GM12864 (cell line): ENCODE results near the gene FDPS.
A peak's percentile ranks its signal among the peaks of the same experiment; 100 is the strongest.

ENCODE experiments used
- DNase-seq: peaks from one replicate; pipeline ENCODE4 v3.0.0-alpha.2; 2011; ENCODE audit warnings: low read depth
- H3K4me3 ChIP-seq: 2 replicates; pipeline ENCODE4 v1.5.1; 2011; ENCODE audit warnings: mild to moderate bottlenecking, low read depth, low read length, control low read depth
- TF ChIP-seq, protein P1 (sequence below): IDR thresholded peaks from 2 replicates; pipeline ENCODE4 v1.5.1; 2011; ENCODE audit warnings: low read depth, mild to moderate bottlenecking, moderate library complexity, low read length, control low read depth, inconsistent platforms; ENCODE audit errors: missing control alignments

FDPS gene

DNA sequence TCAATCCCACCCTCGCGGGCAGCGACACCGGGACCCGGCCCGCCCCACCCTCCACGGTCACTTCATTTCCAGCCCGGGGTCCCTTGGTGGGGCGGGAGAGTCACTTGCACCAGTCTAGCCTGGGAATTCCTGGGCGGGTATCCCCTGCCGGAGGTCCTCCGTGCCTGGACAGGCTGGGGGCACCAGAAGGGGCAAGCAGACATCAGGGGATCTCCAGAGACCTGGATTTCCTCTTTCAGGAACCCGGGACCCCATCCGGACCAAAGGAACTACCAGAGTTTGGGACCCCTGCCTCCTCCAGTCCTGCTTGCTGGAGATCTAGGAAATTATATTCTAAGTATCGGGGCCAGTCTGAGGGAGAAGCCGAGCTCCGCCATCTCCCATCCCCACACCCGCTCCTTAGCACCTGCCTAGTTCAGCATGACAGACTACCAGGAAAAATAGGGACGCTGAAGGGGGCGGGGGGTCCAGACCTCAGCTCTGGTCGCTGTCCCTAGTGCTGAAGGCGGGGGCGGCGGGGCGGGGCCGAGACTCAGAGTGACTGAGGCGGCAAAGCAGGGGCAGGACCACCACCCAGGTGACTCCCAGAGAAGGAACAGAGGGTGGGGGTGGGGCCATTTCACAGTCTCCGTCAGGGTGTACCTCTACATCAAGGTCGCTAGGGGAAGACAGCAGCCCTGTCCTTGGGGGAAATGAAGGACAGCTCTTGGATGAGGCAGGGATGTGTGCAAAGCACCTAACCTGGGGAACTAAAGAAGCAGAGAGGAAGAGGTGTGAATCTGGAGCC is 30.6 kb upstream of the FDPS start:
- no peak for DNase-seq
- TF ChIP-seq, protein P1, sequence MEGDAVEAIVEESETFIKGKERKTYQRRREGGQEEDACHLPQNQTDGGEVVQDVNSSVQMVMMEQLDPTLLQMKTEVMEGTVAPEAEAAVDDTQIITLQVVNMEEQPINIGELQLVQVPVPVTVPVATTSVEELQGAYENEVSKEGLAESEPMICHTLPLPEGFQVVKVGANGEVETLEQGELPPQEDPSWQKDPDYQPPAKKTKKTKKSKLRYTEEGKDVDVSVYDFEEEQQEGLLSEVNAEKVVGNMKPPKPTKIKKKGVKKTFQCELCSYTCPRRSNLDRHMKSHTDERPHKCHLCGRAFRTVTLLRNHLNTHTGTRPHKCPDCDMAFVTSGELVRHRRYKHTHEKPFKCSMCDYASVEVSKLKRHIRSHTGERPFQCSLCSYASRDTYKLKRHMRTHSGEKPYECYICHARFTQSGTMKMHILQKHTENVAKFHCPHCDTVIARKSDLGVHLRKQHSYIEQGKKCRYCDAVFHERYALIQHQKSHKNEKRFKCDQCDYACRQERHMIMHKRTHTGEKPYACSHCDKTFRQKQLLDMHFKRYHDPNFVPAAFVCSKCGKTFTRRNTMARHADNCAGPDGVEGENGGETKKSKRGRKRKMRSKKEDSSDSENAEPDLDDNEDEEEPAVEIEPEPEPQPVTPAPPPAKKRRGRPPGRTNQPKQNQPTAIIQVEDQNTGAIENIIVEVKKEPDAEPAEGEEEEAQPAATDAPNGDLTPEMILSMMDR, result peak; percentile 67

DNA sequence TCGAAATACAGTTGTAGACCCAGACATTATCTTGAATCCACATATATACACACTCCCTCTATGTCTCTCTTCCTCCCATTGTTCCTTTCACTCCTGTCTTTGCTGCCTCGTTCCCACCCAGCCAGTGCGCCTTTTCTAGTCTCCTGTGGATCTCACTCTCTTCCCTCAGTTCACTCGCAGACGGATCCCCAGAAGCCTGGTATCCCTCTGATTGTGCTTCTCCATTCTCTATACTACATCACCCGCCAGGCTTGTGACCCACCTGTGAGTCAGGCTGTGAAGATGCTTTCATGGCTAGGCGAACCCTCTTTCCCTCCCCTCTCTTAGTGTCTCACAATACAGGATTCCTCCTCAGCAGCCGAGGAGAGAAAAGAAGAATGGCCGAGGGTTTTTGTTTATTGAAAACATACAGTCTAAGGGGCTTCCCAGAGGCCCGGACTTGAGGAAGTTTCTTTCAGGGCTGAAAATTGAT is 29.9 kb upstream of the FDPS start:
- no peak for DNase-seq
- H3K4me3 ChIP-seq, result no peak overlapping the region
- TF ChIP-seq, protein P1, result no peak

More for the DNA sequence above, 30.6 kb upstream of the FDPS start:
- peak overlapping the region; percentile 69 for H3K4me3 ChIP-seq

DNA sequence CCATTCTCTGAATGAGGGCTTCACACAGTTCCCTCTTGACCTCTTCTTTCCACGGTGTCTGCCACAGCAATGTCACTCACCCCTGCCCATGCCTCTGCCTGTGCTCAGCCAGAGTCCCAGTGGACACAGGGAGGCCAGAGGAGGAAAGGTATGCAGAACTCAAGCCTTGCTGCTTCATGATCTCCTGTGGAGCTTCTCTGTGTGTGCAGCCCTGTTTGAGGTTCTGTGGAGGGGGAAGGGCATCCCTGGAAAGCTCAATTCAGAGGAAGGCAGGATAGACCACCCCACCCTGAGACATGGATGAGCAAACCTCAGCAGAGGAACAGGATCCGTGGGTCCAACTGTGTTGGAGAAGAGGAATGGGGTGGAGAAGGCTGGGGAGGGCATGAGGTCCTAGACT is 29.4 kb upstream of the FDPS start:
- no peak for DNase-seq
- no peak overlapping the region for H3K4me3 ChIP-seq
- TF ChIP-seq, protein P1, result no peak

DNA sequence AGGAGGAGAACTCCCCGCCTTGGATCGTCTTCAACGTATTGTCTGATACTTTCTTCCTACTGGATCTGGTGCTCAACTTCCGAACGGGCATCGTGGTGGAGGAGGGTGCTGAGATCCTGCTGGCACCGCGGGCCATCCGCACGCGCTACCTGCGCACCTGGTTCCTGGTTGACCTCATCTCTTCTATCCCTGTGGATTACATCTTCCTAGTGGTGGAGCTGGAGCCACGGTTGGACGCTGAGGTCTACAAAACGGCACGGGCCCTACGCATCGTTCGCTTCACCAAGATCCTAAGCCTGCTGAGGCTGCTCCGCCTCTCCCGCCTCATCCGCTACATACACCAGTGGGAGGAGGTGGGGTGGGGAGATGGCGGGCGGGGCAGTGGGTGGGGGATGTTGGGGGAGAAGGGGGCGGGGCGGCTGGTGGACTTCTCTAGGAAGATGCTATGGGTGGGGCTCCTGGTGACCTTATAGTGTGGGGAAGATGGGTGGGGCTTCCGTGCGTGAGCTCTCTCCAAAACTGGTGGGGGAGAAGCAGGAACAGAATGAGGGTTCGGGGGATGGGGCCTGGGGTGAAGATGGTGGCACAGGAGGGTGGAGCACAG is 26.1 kb upstream of the FDPS start:
- H3K4me3 ChIP-seq, result no peak overlapping the region
- no peak for DNase-seq
- TF ChIP-seq, protein P1, result no peak

DNA sequence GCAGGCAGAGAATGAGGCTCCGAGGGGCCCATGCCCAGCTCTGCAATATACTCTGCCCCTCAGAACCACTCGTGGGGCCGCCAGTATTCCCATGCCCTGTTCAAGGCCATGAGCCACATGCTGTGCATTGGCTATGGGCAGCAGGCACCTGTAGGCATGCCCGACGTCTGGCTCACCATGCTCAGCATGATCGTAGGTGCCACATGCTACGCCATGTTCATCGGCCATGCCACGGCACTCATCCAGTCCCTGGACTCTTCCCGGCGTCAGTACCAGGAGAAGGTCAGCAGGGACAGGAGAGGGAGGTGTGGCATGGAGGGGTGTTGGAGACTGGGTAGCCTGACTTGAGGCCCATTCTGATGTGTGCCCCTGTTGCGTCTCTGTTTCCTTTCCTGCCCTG is 24.2 kb upstream of the FDPS start:
- TF ChIP-seq, protein P1, result no peak
- H3K4me3 ChIP-seq, result no peak overlapping the region
- DNase-seq, result no peak

DNA sequence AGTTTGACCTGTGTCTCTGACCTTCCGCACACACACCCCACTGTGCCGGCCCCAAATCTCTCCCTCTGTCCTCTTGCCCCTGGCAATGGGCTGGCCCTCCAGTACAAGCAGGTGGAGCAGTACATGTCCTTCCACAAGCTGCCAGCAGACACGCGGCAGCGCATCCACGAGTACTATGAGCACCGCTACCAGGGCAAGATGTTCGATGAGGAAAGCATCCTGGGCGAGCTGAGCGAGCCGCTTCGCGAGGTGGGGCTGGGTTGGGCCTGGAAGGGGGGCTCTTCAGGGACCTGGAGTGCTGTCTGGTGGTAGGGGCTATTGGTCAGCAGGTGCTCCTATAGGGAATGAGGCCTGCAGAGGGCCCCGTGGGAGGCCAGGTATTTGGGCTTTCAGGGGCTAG is 23.6 kb upstream of the FDPS start:
- no peak overlapping the region for H3K4me3 ChIP-seq
- DNase-seq, result no peak
- TF ChIP-seq, protein P1, result no peak

DNA sequence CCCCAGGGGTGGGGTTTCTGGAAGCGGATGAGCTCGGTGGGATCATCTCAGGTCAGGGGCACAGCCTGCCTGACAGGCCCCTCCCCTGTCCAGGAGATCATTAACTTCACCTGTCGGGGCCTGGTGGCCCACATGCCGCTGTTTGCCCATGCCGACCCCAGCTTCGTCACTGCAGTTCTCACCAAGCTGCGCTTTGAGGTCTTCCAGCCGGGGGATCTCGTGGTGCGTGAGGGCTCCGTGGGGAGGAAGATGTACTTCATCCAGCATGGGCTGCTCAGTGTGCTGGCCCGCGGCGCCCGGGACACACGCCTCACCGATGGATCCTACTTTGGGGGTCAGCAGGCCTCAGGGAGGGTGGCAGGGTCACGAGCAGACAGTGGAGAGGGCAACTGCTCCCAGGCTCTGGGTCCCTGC is 23.0 kb upstream of the FDPS start:
- no peak overlapping the region for H3K4me3 ChIP-seq
- DNase-seq, result no peak
- TF ChIP-seq, protein P1, result no peak
